Right renal pelvis (tissue), 4 donors: ENCODE results near the gene MICAL3. TPM values are rescaled to one million over a fixed set of nuclear protein-coding genes. Genes with fewer than 3 reads are reported as not detected.

ENCODE experiments used
- DNase-seq, 4 donors: peaks; one replicate each; pipeline ENCODE4 v3.0.0-alpha.2; 2013; ENCODE audit warnings: low read depth in 4 of 4, low spot score in 3 of 4, missing footprints in 1 of 4
- polyA plus RNA-seq, 4 donors: library from polyadenylated mRNA; unstranded; fragments of 120-200 nt; gene quantifications; one replicate each; pipeline ENCODE4 v1.2.1, GENCODE V29; 2013; ENCODE audit not compliant: insufficient read length in 4 of 4

The MICAL3 gene
- polyA plus RNA-seq, 4 donors, result 25.6 to 31.5 (median 27.7) TPM

DNA sequence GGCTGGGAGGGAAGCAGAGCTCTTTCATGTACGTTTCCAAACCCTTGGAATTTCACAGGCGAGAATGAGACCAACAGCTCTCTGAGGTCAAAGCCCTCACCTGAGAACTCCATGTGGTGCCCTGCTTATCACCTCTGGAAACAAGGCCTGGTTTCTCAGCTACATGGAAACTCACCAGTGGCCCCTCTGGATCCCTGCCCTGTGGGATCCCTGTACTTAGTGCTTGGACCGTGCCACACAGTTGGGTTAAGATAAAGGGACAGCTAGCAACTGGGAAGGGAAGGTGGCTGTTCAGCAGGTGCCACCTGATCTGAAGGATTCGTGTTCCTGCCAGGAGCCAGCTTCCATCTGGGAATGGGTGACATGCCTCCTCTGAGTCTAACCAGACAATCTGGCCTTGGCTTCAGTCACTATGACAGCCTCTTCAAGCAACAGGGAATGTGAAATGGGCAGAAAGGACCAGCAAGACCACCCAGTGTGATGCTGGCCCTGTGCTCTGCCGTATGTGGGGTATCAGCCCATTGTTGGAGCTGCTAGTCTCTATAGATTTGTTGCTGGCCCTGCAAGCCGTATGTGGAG is 195.8 kb downstream of the MICAL3 start:
- DNase-seq, result no peak

DNA sequence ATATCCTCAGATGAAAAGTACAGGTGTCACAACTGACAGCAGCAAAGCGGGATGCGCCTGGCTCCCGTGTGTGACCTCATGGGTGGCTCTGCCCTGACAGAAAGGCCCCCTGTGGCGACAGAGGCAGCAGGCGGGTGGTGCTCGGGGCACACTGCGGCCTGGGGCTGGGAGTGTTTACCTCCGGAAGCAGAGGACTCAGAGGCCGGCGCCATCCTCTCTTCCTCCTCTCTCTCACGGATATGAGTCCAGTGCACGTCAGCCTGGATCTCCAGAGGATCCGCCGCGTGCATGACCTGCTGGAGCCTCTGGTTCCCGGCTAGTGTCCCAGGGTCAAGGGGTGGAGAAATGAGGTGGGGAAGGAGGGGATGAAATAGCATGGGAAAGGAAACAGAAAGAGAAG is 196.9 kb downstream of the MICAL3 start:
- no peak for DNase-seq

- no peak for DNase-seq
Observed at GRCh38 chr22:17825876-17826550, 198.3 kb downstream of the MICAL3 start.

GRCh38 chr22:17824457-17824856 is 199.9 kb downstream of the MICAL3 start:
- no peak for DNase-seq

DNA sequence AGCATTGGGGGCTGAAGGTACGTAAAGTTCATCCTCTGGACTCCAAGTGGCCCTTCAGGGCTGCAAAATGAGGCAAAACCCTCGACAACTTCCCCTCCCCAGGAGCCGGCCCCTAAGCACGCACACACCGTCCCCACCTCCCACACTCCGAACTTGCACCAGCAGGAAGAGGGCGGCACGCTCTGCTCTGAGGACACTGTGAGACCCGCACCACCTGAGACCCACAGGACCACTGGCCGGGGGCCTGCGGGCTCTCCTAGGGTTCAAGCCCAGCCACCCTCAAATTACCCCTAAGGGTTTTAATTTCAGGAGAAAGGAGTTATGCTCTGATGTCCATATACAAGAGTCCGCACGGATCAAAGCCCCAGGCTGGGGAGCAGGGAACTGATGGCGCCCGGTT is 200.4 kb downstream of the MICAL3 start:
- no peak for DNase-seq

- no peak for DNase-seq
Observed at GRCh38 chr22:17823226-17823625, 201.1 kb downstream of the MICAL3 start.

GRCh38 chr22:17822087-17822486 is 202.3 kb downstream of the MICAL3 start:
- no peak for DNase-seq

GRCh38 chr22:17820879-17821439 is 203.4 kb downstream of the MICAL3 start:
- no peak for DNase-seq

DNA sequence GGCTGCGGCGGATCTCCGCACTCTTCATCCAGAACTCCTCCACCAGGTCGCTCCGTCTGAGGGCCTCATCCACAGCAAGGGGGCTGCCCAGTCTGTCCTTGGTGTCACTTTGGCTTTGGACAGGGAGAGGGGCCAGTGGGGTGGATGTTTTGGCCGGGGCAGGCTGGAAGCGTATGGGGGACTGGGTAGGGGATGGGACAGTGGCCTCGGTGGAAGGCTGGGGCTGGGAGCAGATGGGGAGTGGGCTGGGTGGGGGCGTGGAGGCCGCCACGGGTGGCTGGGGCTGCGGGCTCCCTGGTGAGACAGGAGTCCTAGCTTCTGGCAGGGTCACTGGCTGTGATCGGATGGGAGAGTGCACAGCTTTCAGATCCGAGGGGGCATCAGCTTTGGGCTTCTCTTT is 205.7 kb downstream of the MICAL3 start:
- DNase-seq, result no peak

DNA sequence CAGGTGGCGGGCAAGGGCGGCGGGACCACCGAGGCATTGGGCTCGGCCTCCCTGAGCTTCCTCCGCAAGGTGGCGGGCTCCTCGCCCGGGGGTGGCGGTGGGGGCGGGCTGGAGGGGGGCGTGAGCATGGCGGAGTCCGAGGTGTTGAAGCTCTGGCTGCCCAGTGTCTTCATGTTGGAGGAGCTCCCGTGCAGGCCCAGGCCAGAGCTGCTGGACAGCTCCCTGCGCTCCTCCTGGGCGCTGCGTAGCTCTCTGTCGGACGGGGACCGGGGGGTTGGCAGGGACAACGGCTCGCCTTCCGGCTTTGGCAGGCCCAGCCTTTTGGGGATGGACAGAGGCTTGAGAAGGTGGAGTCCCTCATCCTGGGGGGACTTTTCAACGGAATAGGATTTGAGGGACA is 206.2 kb downstream of the MICAL3 start:
- DNase-seq, result no peak

GRCh38 chr22:17817511-17818065 is 206.8 kb downstream of the MICAL3 start:
- no peak for DNase-seq

DNA sequence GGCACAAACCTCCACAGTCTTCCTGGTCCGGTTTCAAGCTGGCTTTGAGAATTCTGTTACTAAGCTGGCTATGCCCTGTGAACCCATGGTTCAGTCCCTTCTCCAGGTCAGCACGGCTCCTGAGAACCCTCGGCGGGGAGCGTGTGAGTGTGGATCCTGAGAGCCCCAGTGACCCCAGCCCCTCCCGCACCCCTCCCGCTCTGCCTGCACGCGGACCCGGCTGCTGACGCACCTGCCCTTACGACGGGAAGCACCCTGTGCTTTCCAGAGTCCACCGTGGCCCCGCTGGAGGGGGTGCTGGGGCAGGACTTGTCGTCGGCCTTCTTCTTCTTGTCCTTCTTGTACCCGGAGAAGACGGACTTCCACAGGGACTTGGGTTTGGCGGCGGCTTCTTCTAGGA is 207.3 kb downstream of the MICAL3 start:
- DNase-seq, result no peak

GRCh38 chr22:17816649-17817048 is 207.7 kb downstream of the MICAL3 start:
- DNase-seq, result no peak

DNA sequence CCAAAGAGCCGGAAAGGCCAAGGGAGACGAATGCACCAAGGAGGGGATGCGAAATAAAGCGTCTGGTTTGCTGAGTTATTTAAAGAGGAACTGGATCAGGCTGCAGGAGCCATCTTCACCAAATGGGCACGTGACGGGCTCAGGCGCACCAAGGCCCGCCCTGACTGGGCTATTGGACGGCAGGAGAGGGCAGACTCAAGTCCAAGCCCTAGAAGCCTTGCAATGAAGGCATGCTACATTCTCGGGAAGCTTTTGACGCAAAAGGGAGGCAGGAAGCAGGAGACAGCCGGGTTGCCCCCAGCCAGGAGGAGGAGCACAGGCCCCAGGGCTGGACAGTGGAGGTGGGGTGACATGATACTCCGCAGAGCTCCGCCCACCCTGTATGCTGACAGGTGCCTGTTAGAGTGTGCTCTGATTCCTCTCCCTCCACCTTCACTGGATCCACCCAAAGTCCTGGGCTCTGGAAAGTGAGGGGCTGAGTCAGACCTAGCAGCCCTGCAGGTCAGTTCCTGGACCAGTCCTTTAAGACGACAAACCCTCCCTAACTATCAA is 208.6 kb downstream of the MICAL3 start:
- DNase-seq, result no peak

GRCh38 chr22:17814830-17815229 is 209.5 kb downstream of the MICAL3 start:
- DNase-seq, result no peak

DNA sequence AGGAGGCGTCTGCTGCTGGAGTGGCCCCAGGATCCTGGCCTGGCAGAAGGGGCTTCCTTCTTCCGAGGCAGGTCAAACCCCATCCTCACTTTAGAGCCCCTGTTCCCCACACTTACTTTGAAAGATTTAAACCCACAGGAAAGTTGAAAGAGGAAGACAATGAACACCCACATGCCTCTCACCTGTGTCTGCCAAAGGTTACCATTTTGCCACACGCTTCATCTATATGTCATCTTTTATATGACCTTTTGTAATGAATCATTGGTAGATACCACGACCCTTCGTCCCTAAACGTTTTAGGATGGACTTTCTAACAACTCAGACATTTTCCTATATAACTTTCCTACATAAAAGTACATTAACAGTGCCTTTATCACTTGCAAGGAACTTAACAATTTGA is 210.3 kb downstream of the MICAL3 start:
- DNase-seq, result no peak

GRCh38 chr22:17811119-17811518 is 213.2 kb downstream of the MICAL3 start:
- no peak for DNase-seq

DNA sequence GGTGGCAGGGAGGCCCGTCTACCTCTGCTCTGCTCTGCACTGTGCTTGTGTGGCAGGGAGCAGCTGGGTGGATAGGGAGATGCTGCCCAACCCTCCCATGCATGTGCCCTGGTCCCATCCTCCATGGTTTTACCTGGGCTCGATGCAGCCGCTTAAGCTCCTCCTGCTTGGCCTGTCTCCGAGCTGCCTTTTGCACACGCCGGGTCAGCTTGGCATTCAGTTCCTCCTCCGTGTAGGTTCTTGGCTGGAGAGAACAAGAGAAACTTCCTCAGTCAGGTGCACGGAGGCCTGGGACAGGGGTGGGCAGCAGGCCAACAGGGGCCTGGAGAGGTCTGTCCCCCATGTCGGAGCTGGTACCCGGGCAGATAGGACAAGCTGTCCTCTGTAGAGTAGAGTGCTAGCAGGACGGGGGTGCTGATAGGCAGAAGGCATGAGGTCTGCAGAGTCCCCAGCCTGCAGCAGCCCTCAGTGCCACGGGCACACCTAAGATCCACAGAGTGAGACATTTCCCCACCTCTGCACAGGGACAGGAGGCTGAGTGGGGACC is 213.7 kb downstream of the MICAL3 start:
- no peak for DNase-seq

- no peak for DNase-seq
Observed at GRCh38 chr22:17808693-17809403, 215.5 kb downstream of the MICAL3 start.

GRCh38 chr22:17807578-17808410 is 216.6 kb downstream of the MICAL3 start:
- no peak for DNase-seq
